Nephron progenitor cell (in vitro differentiated cells): ENCODE results near the gene NMBR.

Source experiments
- DNase-seq: peaks from one replicate; pipeline ENCODE4 v3.0.0; 2021
- H3K27ac Mint-ChIP-seq: 2 replicates; pipeline ENCODE4 v1.8.0; 2021; ENCODE audit warnings: mild to moderate bottlenecking, moderate library complexity, mixed read lengths
- H3K27me3 Mint-ChIP-seq: 2 replicates; pipeline ENCODE4 v1.8.0; 2021; ENCODE audit warnings: mild to moderate bottlenecking, low read depth, mixed read lengths; ENCODE audit not compliant: poor library complexity
- H3K36me3 Mint-ChIP-seq: 2 replicates; pipeline ENCODE4 v1.8.0; 2021; ENCODE audit warnings: low read depth, mixed read lengths
- H3K4me1 Mint-ChIP-seq: 2 replicates; pipeline ENCODE4 v1.8.0; 2021; ENCODE audit warnings: mixed read lengths
- H3K4me3 Mint-ChIP-seq: 2 replicates; pipeline ENCODE4 v1.8.0; 2021; ENCODE audit warnings: mild to moderate bottlenecking, moderate library complexity, mixed read lengths
- H3K9me3 Mint-ChIP-seq: 2 replicates; pipeline ENCODE4 v1.8.0; 2021; ENCODE audit warnings: mild to moderate bottlenecking, moderate library complexity, mixed read lengths
- TF ChIP-seq, protein P1 (sequence below): fragments of 200-600 bp; sonication (generic); IDR thresholded peaks from 2 replicates; pipeline ENCODE4 v1.5.0; 2021; ENCODE audit warnings: antibody characterized with exemption

The NMBR gene

DNA sequence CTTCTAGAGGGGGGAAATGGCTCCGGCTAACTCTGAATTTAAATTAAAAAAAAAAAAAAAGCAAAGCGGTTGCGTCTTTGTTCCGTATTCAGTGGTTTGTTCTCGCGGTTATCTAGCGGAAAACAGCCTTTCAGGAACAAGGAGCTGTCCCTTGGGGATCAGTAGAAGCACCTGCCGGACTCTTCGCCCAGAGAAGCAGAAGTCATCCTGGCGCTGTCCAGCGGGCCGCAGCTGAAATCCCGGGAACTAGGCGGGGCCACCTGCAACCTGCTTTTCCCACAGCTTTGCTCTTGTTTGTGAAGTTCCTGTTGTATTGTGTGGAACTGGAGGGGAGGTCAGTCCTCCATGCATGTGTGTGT, 58.1 kb downstream of the NMBR start:
- Mint-ChIP-seq H3K4me3 (no peak overlapping the region), H3K4me1 (peaks cover 5% of the 10 kb centered on the region), H3K27ac (no peak overlapping the region), H3K9me3 (no peaks in the 10 kb centered on the region), H3K27me3 (peaks cover 22% of the 10 kb centered on the region), H3K36me3 (no peaks in the 10 kb centered on the region)
- TF ChIP-seq, protein P1, sequence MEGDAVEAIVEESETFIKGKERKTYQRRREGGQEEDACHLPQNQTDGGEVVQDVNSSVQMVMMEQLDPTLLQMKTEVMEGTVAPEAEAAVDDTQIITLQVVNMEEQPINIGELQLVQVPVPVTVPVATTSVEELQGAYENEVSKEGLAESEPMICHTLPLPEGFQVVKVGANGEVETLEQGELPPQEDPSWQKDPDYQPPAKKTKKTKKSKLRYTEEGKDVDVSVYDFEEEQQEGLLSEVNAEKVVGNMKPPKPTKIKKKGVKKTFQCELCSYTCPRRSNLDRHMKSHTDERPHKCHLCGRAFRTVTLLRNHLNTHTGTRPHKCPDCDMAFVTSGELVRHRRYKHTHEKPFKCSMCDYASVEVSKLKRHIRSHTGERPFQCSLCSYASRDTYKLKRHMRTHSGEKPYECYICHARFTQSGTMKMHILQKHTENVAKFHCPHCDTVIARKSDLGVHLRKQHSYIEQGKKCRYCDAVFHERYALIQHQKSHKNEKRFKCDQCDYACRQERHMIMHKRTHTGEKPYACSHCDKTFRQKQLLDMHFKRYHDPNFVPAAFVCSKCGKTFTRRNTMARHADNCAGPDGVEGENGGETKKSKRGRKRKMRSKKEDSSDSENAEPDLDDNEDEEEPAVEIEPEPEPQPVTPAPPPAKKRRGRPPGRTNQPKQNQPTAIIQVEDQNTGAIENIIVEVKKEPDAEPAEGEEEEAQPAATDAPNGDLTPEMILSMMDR, result no peak
- DNase-seq, result peak; percentile 36

DNA sequence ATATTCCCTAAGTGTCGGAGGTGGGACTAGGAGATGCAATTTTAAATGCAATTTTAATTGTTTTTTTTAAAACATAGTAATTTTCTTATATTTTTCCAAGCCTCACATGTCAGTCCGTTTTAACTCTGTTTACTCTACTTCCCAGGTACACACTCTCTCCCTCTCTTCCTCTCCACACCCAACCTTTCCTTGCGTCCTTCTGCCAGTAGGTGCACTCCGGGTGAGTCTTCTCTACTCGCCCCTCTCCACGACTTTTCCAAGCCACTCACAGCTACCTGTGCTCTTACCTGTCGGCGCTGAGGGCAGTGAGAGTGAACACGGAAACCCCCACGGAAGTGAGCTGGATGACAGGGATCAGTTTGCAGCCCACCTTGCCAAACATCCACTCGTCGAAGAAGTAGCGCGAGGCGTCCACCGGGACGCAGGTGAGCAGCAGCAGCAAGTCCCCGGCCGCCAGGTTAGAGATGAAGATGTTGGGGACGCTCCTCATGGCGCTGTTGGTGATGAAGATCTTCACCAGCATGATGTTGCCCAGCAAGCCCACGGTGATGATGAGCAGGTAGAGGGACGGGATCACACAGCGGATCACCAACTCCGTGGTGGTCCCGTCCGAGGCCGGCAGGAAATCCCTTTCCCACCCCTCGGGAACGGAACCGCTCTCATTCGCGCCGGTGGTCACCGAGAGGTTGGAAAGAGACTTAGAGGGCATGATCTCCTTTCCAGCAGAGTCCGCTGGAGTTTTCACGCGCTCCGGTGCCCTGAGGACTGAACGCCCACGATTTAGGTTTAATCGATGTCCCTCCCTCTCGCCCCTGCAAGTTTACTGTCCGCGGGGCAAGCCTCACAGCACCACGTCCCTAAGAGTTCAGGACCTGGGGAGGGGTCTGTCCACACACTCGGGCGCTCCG, 58.7 kb downstream of the NMBR start:
- Mint-ChIP-seq H3K4me3 (peak overlapping the region; percentile 15), H3K27ac (no peak overlapping the region), H3K27me3 (peaks cover 22% of the 10 kb centered on the region), H3K4me1 (peaks cover 5% of the 10 kb centered on the region), H3K36me3 (no peaks in the 10 kb centered on the region), H3K9me3 (no peaks in the 10 kb centered on the region)
- TF ChIP-seq, protein P1, result no peak
- DNase-seq, result no peak

DNA sequence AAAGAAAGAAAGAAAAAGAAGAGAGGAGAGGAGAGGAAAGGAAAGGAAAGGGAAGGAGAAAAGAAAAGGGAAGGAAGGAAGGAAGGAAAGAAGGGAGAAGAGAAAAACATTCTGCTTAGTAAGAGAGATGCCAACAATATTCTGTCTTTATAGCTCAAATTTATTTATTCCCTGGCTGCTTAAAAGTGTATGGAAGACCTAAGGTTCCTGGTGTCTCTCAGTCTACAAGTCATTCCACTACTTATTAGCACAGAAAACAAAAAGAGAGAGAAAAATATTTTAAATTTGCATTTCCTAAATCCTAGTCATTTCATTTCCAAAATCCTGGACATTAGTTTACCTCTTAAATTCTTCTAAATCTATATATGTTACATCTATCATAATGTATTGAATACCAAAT, 67.8 kb downstream of the NMBR start:
- DNase-seq, result no peak
- Mint-ChIP-seq H3K36me3 (no peaks in the 10 kb centered on the region), H3K4me3 (no peak overlapping the region), H3K27ac (no peak overlapping the region), H3K27me3 (no peaks in the 10 kb centered on the region), H3K4me1 (no peaks in the 10 kb centered on the region), H3K9me3 (no peaks in the 10 kb centered on the region)
- TF ChIP-seq, protein P1, result no peak

DNA sequence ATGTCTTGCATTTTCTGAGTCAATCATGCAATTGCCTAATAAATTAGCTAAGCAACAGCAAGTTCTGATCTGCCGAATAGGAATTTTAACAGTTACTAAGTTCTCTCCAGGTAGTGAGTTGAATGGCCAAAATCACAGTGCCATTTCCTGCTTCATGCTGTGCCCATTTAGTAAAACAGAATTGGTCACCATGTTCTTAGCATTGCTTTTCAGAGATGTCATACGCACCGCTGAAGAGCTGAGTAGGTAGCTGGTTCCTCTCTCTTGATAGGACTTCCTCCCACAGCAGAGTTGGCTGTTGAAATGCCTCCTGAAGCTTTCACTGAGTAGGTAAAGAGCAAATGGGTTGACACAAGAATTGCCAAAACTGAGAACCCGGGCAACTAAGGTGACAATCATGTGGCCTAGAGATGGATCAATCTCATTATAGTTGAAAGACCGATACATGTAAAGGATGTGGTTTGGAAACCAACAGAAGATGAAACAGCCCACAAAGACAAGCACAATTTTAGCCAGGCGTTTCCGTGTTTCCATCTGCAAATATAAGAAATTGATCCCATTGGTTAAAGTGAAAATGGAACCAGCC, 71.3 kb downstream of the NMBR start:
- no peaks in the 10 kb centered on the region for H3K9me3 Mint-ChIP-seq
- H3K36me3 Mint-ChIP-seq, result no peaks in the 10 kb centered on the region
- TF ChIP-seq, protein P1, result no peak

DNA sequence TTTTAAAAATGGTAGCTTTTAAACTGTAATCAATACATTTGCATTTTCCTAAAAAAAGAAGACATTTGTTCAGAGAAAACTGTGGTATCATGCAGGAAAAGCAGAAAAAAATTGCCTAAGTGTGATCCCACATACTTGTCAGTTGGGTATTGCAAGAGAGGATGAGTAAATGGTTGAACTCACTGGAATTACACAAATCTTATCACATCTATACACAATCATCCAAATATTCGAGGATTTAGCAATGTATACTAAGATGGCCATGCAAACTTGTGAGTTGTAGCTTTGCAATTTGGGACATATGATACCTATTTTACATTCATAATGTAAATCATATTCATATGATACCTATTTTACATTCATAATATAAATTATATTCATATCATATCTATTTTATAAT, 72.4 kb downstream of the NMBR start:
- H3K27ac Mint-ChIP-seq, result no peak overlapping the region
- TF ChIP-seq, protein P1, result no peak
- no peaks in the 10 kb centered on the region for H3K27me3 Mint-ChIP-seq
- no peaks in the 10 kb centered on the region for H3K36me3 Mint-ChIP-seq
- H3K9me3 Mint-ChIP-seq, result no peaks in the 10 kb centered on the region
- H3K4me1 Mint-ChIP-seq, result no peaks in the 10 kb centered on the region
- no peak overlapping the region for H3K4me3 Mint-ChIP-seq
- DNase-seq, result no peak

More for the DNA sequence above, 71.3 kb downstream of the NMBR start:
- no peaks in the 10 kb centered on the region for H3K4me1 Mint-ChIP-seq
- no peaks in the 10 kb centered on the region for H3K27me3 Mint-ChIP-seq
- H3K4me3 Mint-ChIP-seq, result no peak overlapping the region
- no peak overlapping the region for H3K27ac Mint-ChIP-seq
- DNase-seq, result no peak
